HEK293T (cell line): Measurements from ENCODE around the gene FAM3D.

ENCODE experiments used
- BHLHE40 ChIP-seq: fragments of 450-650 bp; IDR thresholded peaks from 2 replicates; pipeline ENCODE4 v1.6.1; 2016; ENCODE audit warnings: mild to moderate bottlenecking, moderate library complexity, borderline replicate concordance
- ELF4 ChIP-seq: fragments of 450-650 bp; IDR thresholded peaks from 2 replicates; pipeline ENCODE4 v1.6.1; 2017; ENCODE audit warnings: antibody characterized with exemption
- FOXA1 ChIP-seq: fragments of 450-650 bp; IDR thresholded peaks from 2 replicates; pipeline ENCODE4 v1.6.1; 2016; ENCODE audit warnings: mild to moderate bottlenecking
- FOXM1 ChIP-seq: fragments of 450-650 bp; IDR thresholded peaks from 2 replicates; pipeline ENCODE4 v1.6.1; 2017; ENCODE audit warnings: mild to moderate bottlenecking, borderline replicate concordance
- HDGF ChIP-seq: fragments of 450-650 bp; IDR thresholded peaks from 2 replicates; pipeline ENCODE4 v1.6.1; 2017; ENCODE audit warnings: antibody characterized with exemption, borderline replicate concordance
- L3MBTL2 ChIP-seq: fragments of 450-650 bp; conservative IDR thresholded peaks from 2 replicates; pipeline ENCODE4 v1.6.1; 2016; ENCODE audit warnings: mild to moderate bottlenecking
- SP1 ChIP-seq: fragments of 450-650 bp; IDR thresholded peaks from 2 replicates; pipeline ENCODE4 v1.6.1; 2017
- SUZ12 ChIP-seq: fragments of 450-650 bp; IDR thresholded peaks from 2 replicates; pipeline ENCODE4 v1.6.1; 2016; ENCODE audit warnings: mild to moderate bottlenecking
- TARDBP ChIP-seq: fragments of 450-650 bp; IDR thresholded peaks from 2 replicates; pipeline ENCODE4 v1.6.1; 2016
- ZNF384 ChIP-seq: fragments of 450-650 bp; IDR thresholded peaks from 2 replicates; pipeline ENCODE4 v1.6.1; 2016

GRCh38 chr3:58680879-58681525 lies 14.4 kb upstream of the FAM3D start:
- TF ChIP-seq ELF4 (no peak), FOXM1 (no peak), ZNF384 (no peak), BHLHE40 (no peak), L3MBTL2 (no peak), SUZ12 (no peak), FOXA1 (no peak), TARDBP (no peak), SP1 (no peak), HDGF (no peak)
